Uterus (tissue), 2 donors: ENCODE measurements around the gene DUSP18.

Experiments used
- CTCF ChIP-seq, 4 experiments: fragments of 200-600 bp in 2 of 4; fragments of 450-650 bp in 2 of 4; sonication (generic) in 2 of 4; IDR thresholded peaks; one replicate each; pipeline ENCODE4 v1.5.1; 2016 to 2019; ENCODE audit warnings: antibody characterized with exemption in 4 of 4, mild to moderate bottlenecking in 2 of 4, moderate library complexity in 1 of 4
- POLR2A ChIP-seq, 2 donors: fragments of 450-650 bp; IDR thresholded peaks; one replicate each; pipeline ENCODE4 v1.6.1; 2016; ENCODE audit warnings: antibody characterized with exemption in 2 of 2, mild to moderate bottlenecking in 1 of 2, moderate library complexity in 1 of 2

DNA sequence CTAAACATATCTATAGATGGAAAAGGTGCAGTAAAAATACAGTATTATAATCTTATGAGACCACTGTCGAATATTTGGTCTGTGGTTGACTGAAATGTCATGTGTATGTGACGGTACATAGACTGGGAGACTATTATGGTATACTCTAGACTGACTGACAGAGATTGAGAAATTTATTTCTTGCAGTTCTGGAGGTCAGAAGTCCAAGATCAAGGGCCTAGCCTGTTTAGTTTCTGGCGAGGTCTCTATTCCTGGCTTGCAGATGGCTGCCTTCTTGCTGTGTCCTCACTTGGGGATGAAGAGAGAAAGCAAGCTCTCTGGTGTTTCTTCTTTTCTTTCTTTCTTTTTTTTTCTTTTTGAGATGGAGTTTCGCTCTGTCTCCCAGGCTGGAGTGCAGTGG, 19.7 kb upstream of the DUSP18 start:
- no peak for TF ChIP-seq CTCF (IDR thresholded peaks at IDR 0.05)
- TF ChIP-seq POLR2A (IDR thresholded peaks at IDR 0.05) = no peak
